HepG2 (cell line): ENCODE data around the gene FAIM2. TPM values are rescaled to one million over a fixed set of nuclear protein-coding genes. Genes with fewer than 3 reads are reported as not detected.

Experiments used
- DBP ChIP-seq: sonication (generic); formaldehyde crosslinking; IDR thresholded peaks from 2 replicates; pipeline ENCODE4 v1.4.0; 2020; ENCODE audit warnings: missing genetic modification reagents; ENCODE audit errors: not compliant biosample characterization
- DR1 ChIP-seq: sonication (generic); formaldehyde crosslinking; IDR thresholded peaks from 2 replicates; pipeline ENCODE4 v1.8.0; 2021; ENCODE audit warnings: mild to moderate bottlenecking, missing genetic modification reagents, inconsistent platforms
- ERF ChIP-seq: IDR thresholded peaks from 2 replicates; pipeline ENCODE4 v1.6.1; 2018; ENCODE audit warnings: missing biosample characterization, missing genetic modification reagents
- FOXO1 ChIP-seq: sonication (generic); formaldehyde crosslinking; IDR thresholded peaks from 2 replicates; pipeline ENCODE4 v1.4.0; 2020; ENCODE audit warnings: missing genetic modification reagents
- ONECUT2 ChIP-seq: sonication (generic); formaldehyde crosslinking; IDR thresholded peaks from 2 replicates; pipeline ENCODE4 v1.4.0; 2020; ENCODE audit warnings: missing genetic modification reagents
- POLR2AphosphoS5 ChIP-seq: IDR thresholded peaks from 2 replicates; pipeline ENCODE4 v1.6.1; 2012; ENCODE audit warnings: low read depth, low read length
- SYNCRIP ChIP-seq: fragments of 200-400 bp; formaldehyde crosslinking; IDR thresholded peaks from 2 replicates; pipeline ENCODE4 v1.6.1; 2018; ENCODE audit warnings: mild to moderate bottlenecking, low read depth, low read length; ENCODE audit not compliant: insufficient read depth
- TARDBP ChIP-seq: sonication (generic); formaldehyde crosslinking; IDR thresholded peaks from 2 replicates; pipeline ENCODE4 v1.8.0; 2022; ENCODE audit warnings: mild to moderate bottlenecking, missing genetic modification reagents
- TBX2 ChIP-seq: sonication (generic); formaldehyde crosslinking; IDR thresholded peaks from 2 replicates; pipeline ENCODE4 v1.5.0; 2020; ENCODE audit warnings: missing genetic modification reagents, mild to moderate bottlenecking, borderline replicate concordance
- ZNF3 ChIP-seq: IDR thresholded peaks from 2 replicates; pipeline ENCODE4 v1.7.0; 2017; ENCODE audit warnings: inconsistent platforms
- ZNF326 ChIP-seq: sonication (generic); formaldehyde crosslinking; IDR thresholded peaks from 2 replicates; pipeline ENCODE4 v1.4.0; 2020; ENCODE audit warnings: missing genetic modification reagents, borderline replicate concordance
- ZNF691 ChIP-seq: sonication (generic); formaldehyde crosslinking; IDR thresholded peaks from 2 replicates; pipeline ENCODE4 v1.4.0; 2020; ENCODE audit warnings: missing genetic modification reagents, low read depth, mild to moderate bottlenecking, borderline replicate concordance
- ZNF839 ChIP-seq: sonication (generic); formaldehyde crosslinking; IDR thresholded peaks from 2 replicates; pipeline ENCODE4 v1.4.0; 2020; ENCODE audit warnings: missing genetic modification reagents, mild to moderate bottlenecking, borderline replicate concordance
- polyA plus RNA-seq, 8 experiments: library from polyadenylated mRNA; depleted of rRNA in 3 of 8; stranded (reverse) in 7 of 8; unstranded in 1 of 8; fragments of >200 nt; fragmentation: Illumina TruSeq in 4 of 8; extraction: Trizol in 4 of 8; gene quantifications; 2 replicates each; pipeline versions ENCODE4 v1.2.1 to v1.2.3, GENCODE V29; 2011 to 2016; ENCODE audit warnings: low read depth in 4 of 8, missing spikeins in 1 of 8, mixed read lengths in 1 of 8; ENCODE audit not compliant: insufficient read depth in 1 of 8
- total RNA-seq, 5 experiments: library from RNA; depleted of rRNA; stranded (reverse); fragments of >200 nt; fragmentation: Illumina TruSeq; extraction: Trizol; gene quantifications; 2 replicates each; pipeline ENCODE4 v1.2.3, GENCODE V29; 2016; ENCODE audit warnings: low read depth in 1 of 5
- TF ChIP-seq, protein P1 (sequence below): IDR thresholded peaks from 2 replicates; pipeline ENCODE4 v1.4.0; 2020; ENCODE audit warnings: mild to moderate bottlenecking, missing genetic modification reagents
- TF ChIP-seq, protein P2 (sequence below): sonication (generic); formaldehyde crosslinking; IDR thresholded peaks from 2 replicates; pipeline ENCODE4 v1.8.1; 2022; ENCODE audit warnings: mild to moderate bottlenecking, missing genetic modification reagents
- TF ChIP-seq, protein P3 (sequence below): IDR thresholded peaks from 2 replicates; pipeline ENCODE4 v1.6.1; 2016; ENCODE audit warnings: missing compliant biosample characterization, missing genetic modification reagents, borderline replicate concordance
- TF ChIP-seq, protein P4 (sequence below): sonication (generic); formaldehyde crosslinking; IDR thresholded peaks from 2 replicates; pipeline ENCODE4 v1.4.0; 2020; ENCODE audit warnings: missing genetic modification reagents, mild to moderate bottlenecking, borderline replicate concordance

The FAIM2 gene
- total and polyA plus RNA-seq, 2 of the 13 experiments (the other 11 are each of a cell fraction or from before 2014, with no cell fraction given), result not detected

- no peak for TF ChIP-seq ZNF691 (CRISPR knock-in tag)
- no peak for TF ChIP-seq FOXO1 (CRISPR knock-in tag)
- no peak for TF ChIP-seq TARDBP (CRISPR knock-in tag)
- TF ChIP-seq DBP (CRISPR knock-in tag), result no peak
- no peak for TF ChIP-seq ONECUT2 (CRISPR knock-in tag)
- TF ChIP-seq, protein P1, sequence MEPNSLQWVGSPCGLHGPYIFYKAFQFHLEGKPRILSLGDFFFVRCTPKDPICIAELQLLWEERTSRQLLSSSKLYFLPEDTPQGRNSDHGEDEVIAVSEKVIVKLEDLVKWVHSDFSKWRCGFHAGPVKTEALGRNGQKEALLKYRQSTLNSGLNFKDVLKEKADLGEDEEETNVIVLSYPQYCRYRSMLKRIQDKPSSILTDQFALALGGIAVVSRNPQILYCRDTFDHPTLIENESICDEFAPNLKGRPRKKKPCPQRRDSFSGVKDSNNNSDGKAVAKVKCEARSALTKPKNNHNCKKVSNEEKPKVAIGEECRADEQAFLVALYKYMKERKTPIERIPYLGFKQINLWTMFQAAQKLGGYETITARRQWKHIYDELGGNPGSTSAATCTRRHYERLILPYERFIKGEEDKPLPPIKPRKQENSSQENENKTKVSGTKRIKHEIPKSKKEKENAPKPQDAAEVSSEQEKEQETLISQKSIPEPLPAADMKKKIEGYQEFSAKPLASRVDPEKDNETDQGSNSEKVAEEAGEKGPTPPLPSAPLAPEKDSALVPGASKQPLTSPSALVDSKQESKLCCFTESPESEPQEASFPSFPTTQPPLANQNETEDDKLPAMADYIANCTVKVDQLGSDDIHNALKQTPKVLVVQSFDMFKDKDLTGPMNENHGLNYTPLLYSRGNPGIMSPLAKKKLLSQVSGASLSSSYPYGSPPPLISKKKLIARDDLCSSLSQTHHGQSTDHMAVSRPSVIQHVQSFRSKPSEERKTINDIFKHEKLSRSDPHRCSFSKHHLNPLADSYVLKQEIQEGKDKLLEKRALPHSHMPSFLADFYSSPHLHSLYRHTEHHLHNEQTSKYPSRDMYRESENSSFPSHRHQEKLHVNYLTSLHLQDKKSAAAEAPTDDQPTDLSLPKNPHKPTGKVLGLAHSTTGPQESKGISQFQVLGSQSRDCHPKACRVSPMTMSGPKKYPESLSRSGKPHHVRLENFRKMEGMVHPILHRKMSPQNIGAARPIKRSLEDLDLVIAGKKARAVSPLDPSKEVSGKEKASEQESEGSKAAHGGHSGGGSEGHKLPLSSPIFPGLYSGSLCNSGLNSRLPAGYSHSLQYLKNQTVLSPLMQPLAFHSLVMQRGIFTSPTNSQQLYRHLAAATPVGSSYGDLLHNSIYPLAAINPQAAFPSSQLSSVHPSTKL, result peak; percentile 51; the same call in 1 of the 2 replicates
- no peak; the same call in 1 of the 2 replicates for TF ChIP-seq ZNF839
- TF ChIP-seq, protein P2, sequence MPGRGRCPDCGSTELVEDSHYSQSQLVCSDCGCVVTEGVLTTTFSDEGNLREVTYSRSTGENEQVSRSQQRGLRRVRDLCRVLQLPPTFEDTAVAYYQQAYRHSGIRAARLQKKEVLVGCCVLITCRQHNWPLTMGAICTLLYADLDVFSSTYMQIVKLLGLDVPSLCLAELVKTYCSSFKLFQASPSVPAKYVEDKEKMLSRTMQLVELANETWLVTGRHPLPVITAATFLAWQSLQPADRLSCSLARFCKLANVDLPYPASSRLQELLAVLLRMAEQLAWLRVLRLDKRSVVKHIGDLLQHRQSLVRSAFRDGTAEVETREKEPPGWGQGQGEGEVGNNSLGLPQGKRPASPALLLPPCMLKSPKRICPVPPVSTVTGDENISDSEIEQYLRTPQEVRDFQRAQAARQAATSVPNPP (CRISPR knock-in tag), result no peak
- no peak for TF ChIP-seq SYNCRIP
- TF ChIP-seq, protein P3, sequence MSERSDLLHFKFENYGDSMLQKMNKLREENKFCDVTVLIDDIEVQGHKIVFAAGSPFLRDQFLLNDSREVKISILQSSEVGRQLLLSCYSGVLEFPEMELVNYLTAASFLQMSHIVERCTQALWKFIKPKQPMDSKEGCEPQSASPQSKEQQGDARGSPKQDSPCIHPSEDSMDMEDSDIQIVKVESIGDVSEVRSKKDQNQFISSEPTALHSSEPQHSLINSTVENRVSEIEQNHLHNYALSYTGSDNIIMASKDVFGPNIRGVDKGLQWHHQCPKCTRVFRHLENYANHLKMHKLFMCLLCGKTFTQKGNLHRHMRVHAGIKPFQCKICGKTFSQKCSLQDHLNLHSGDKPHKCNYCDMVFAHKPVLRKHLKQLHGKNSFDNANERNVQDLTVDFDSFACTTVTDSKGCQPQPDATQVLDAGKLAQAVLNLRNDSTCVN (CRISPR knock-in tag), result peak; percentile 22; the same call in 1 of the 2 replicates
- TF ChIP-seq DR1 (CRISPR knock-in tag), result peak; percentile 64; the same call in 1 of the 2 replicates
- TF ChIP-seq, protein P4, sequence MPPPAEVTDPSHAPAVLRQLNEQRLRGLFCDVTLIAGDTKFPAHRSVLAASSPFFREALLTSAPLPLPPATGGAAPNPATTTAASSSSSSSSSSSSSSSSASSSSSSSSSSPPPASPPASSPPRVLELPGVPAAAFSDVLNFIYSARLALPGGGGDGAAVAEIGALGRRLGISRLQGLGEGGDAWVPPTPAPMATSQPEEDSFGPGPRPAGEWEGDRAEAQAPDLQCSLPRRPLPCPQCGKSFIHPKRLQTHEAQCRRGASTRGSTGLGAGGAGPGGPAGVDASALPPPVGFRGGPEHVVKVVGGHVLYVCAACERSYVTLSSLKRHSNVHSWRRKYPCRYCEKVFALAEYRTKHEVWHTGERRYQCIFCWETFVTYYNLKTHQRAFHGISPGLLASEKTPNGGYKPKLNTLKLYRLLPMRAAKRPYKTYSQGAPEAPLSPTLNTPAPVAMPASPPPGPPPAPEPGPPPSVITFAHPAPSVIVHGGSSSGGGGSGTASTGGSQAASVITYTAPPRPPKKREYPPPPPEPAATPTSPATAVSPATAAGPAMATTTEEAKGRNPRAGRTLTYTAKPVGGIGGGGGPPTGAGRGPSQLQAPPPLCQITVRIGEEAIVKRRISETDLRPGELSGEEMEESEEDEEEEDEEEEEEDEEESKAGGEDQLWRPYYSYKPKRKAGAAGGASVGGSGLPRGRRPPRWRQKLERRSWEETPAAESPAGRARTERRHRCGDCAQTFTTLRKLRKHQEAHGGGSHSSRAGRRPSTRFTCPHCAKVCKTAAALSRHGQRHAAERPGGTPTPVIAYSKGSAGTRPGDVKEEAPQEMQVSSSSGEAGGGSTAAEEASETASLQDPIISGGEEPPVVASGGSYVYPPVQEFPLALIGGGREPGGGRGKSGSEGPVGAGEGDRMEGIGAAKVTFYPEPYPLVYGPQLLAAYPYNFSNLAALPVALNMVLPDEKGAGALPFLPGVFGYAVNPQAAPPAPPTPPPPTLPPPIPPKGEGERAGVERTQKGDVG, result no peak; the same call in 1 of the 2 replicates
- peak; percentile 49 for TF ChIP-seq TBX2 (CRISPR knock-in tag)
- TF ChIP-seq ERF (CRISPR knock-in tag), result 0 out of 2 replicates have a peak, but pooled peaks have one; percentile 37
- TF ChIP-seq ZNF3, result no peak
- peak; percentile 91 for TF ChIP-seq POLR2AphosphoS5
- TF ChIP-seq ZNF326, result no peak
Measured at GRCh38 chr12:49842519-49843352, 61.0 kb downstream of the FAIM2 start, which contains the start of gene BCDIN3D (continued).
